H1 (cell line): Measurements from ENCODE around the gene RBCK1. TPM values are rescaled to one million over a fixed set of nuclear protein-coding genes. Genes with fewer than 3 reads are reported as not detected.

ENCODE experiments used
- CTCF ChIA-PET: fragments of 300-600 bp; sonication (Branson Sonifier 250); formaldehyde crosslinking; loops from one replicate; lab custom pipeline; 2021; ENCODE audit not compliant: partially characterized antibody; lab: Charles Lee
- POLR2A ChIA-PET: fragments of 300-600 bp; sonication (Branson Sonifier 250); formaldehyde crosslinking; loops from one replicate; lab custom pipeline; 2021; ENCODE audit warnings: inconsistent platforms; ENCODE audit not compliant: partially characterized antibody; lab: Charles Lee
- DNase-seq, 2 experiments: peaks; one replicate each; pipeline versions ENCODE4 v3.0.0 to v3.0.0-alpha.2; 2010 to 2022; ENCODE audit warnings: low spot score in 2 of 2, low read depth in 1 of 2, mixed read lengths in 1 of 2
- FAIRE-seq: peaks from 2 replicates; lab custom pipeline; 2011; peaks lifted over from hg19 to GRCh38; lab: Jason Lieb, UNC
- H2AFZ ChIP-seq: 2 replicates; pipeline ENCODE4 v1.8.1; 2012; ENCODE audit warnings: low read length, inconsistent platforms
- H2AK5ac ChIP-seq: 2 replicates; pipeline ENCODE4 v1.6.1; 2013; ENCODE audit warnings: low read depth, low read length
- H2BK120ac ChIP-seq: replicated peaks from 2 replicates; pipeline ENCODE3; 2013; ENCODE audit warnings: low read depth, low read length, inconsistent platforms
- H2BK12ac ChIP-seq: 2 replicates; pipeline ENCODE4 v1.6.1; 2013; ENCODE audit warnings: low read depth, low read length
- H2BK15ac ChIP-seq: 2 replicates; pipeline ENCODE4 v1.6.1; 2013; ENCODE audit warnings: low read length
- H2BK20ac ChIP-seq: 2 replicates; pipeline ENCODE4 v1.6.1; 2013; ENCODE audit warnings: low read length
- H2BK5ac ChIP-seq: 2 replicates; pipeline ENCODE4 v1.6.1; 2013; ENCODE audit warnings: low read depth, low read length
- H3K14ac ChIP-seq: 2 replicates; pipeline ENCODE4 v1.6.1; 2013; ENCODE audit warnings: inconsistent platforms; ENCODE audit not compliant: insufficient read length
- H3K18ac ChIP-seq: 2 replicates; pipeline ENCODE4 v1.6.1; 2013; ENCODE audit warnings: low read length; ENCODE audit errors: extremely low read depth
- H3K23ac ChIP-seq: 2 replicates; pipeline ENCODE4 v1.6.1; 2013; ENCODE audit warnings: inconsistent platforms; ENCODE audit not compliant: insufficient read length
- H3K23me2 ChIP-seq: 2 replicates; pipeline ENCODE4 v1.6.1; 2013; ENCODE audit warnings: low read depth, low read length
- H3K27ac ChIP-seq: 2 replicates; pipeline ENCODE4 v1.6.1; 2011; ENCODE audit warnings: low read depth, low read length, inconsistent platforms
- H3K27me3 ChIP-seq, 4 experiments: replicated peaks in 1 of 4; 1 replicate in 1 of 4; 2 replicates in 3 of 4; pipeline versions ENCODE4 v1.6.1 to v1.8.1; 2011 to 2013; ENCODE audit warnings: low read length in 3 of 4, mild to moderate bottlenecking in 3 of 4, inconsistent platforms in 2 of 4, mixed read lengths in 2 of 4, moderate library complexity in 1 of 4; ENCODE audit not compliant: control insufficient read depth in 3 of 4, insufficient read depth in 3 of 4; ENCODE audit errors: extremely low read depth in 1 of 4
- H3K36me3 ChIP-seq, 4 experiments: 2 replicates each; pipeline versions ENCODE4 v1.6.1 to v1.8.1; 2011 to 2013; ENCODE audit warnings: mild to moderate bottlenecking in 4 of 4, low read length in 3 of 4, moderate library complexity in 2 of 4, control low read depth in 1 of 4, inconsistent platforms in 1 of 4; ENCODE audit not compliant: insufficient read depth in 4 of 4, control insufficient read depth in 2 of 4
- H3K4ac ChIP-seq: replicated peaks from 2 replicates; pipeline ENCODE3; 2013; ENCODE audit warnings: low read length, low read depth, mixed read lengths, inconsistent platforms; ENCODE audit not compliant: insufficient read length
- H3K4me1 ChIP-seq, 4 experiments: replicated peaks in 1 of 4; 1 replicate in 1 of 4; 2 replicates in 3 of 4; pipeline versions ENCODE4 v1.6.1 to v1.8.1; 2011 to 2013; ENCODE audit warnings: low read length in 3 of 4, inconsistent platforms in 2 of 4, mixed read lengths in 1 of 4; ENCODE audit not compliant: insufficient read depth in 4 of 4, control insufficient read depth in 3 of 4
- H3K4me2 ChIP-seq, 2 experiments: 2 replicates each; pipeline versions ENCODE4 v1.6.1 to v1.8.1; 2011 to 2013; ENCODE audit warnings: low read depth in 2 of 2, low read length in 2 of 2, control low read depth in 1 of 2, inconsistent platforms in 1 of 2, mild to moderate bottlenecking in 1 of 2; ENCODE audit not compliant: insufficient read depth in 1 of 2
- H3K4me3 ChIP-seq, 4 experiments: fragments of 200-600, 300-600 bp in 1 of 4; sonication (generic), shearing (Covaris generic), sonication (Bioruptor Twin) in 1 of 4; 2 replicates each; pipeline versions ENCODE4 v1.5.1 to v1.8.1; 2011 to 2016; ENCODE audit warnings: low read length in 4 of 4, low read depth in 3 of 4, control low read depth in 2 of 4, inconsistent platforms in 2 of 4, mild to moderate bottlenecking in 2 of 4, mixed read lengths in 1 of 4, moderate library complexity in 1 of 4; ENCODE audit not compliant: insufficient read depth in 2 of 4; ENCODE audit errors: extremely low read depth in 1 of 4
- H3K56ac ChIP-seq: replicated peaks from 2 replicates; pipeline ENCODE3; 2013; ENCODE audit warnings: low read depth, mild to moderate bottlenecking, mixed read lengths, low read length, inconsistent platforms; ENCODE audit not compliant: insufficient read length
- H3K79me1 ChIP-seq: 2 replicates; pipeline ENCODE4 v1.6.1; 2013; ENCODE audit warnings: low read depth, low read length, control low read depth
- H3K79me2 ChIP-seq, 2 experiments: 2 replicates each; pipeline versions ENCODE4 v1.6.1 to v1.8.1; 2012 to 2013; ENCODE audit warnings: low read length in 2 of 2, mild to moderate bottlenecking in 2 of 2, inconsistent platforms in 1 of 2; ENCODE audit not compliant: insufficient read depth in 2 of 2, control insufficient read depth in 1 of 2
- H3K9ac ChIP-seq, 4 experiments: replicated peaks in 1 of 4; 1 replicate in 1 of 4; 2 replicates in 3 of 4; pipeline versions ENCODE4 v1.6.1 to v1.8.1; 2011 to 2013; ENCODE audit warnings: low read depth in 3 of 4, low read length in 3 of 4, control low read depth in 2 of 4, mild to moderate bottlenecking in 2 of 4, moderate library complexity in 2 of 4, inconsistent platforms in 1 of 4; ENCODE audit errors: extremely low read depth in 1 of 4
- H3K9me3 ChIP-seq, 2 experiments: 2 replicates each; pipeline versions ENCODE4 v1.6.1 to v1.8.1; 2012 to 2013; ENCODE audit warnings: mild to moderate bottlenecking in 2 of 2, moderate library complexity in 2 of 2, control low read depth in 1 of 2, inconsistent platforms in 1 of 2, low read depth in 1 of 2, low read length in 1 of 2, mixed read lengths in 1 of 2; ENCODE audit not compliant: insufficient read depth in 2 of 2
- H4K20me1 ChIP-seq, 2 experiments: replicated peaks in 1 of 2; 2 replicates each; pipeline versions ENCODE3 to v1.8.1; 2011 to 2013; ENCODE audit warnings: inconsistent platforms in 2 of 2, low read length in 2 of 2, mild to moderate bottlenecking in 1 of 2; ENCODE audit not compliant: insufficient read depth in 2 of 2, control insufficient read depth in 1 of 2
- H4K5ac ChIP-seq: 2 replicates; pipeline ENCODE4 v1.6.1; 2013; ENCODE audit warnings: low read length, low read depth, mixed read lengths, inconsistent platforms; ENCODE audit not compliant: insufficient read length
- H4K8ac ChIP-seq: 2 replicates; pipeline ENCODE4 v1.8.0; 2013; ENCODE audit warnings: mild to moderate bottlenecking, moderate library complexity, low read length, inconsistent platforms; ENCODE audit not compliant: insufficient read depth; ENCODE audit errors: extremely low read depth
- H4K91ac ChIP-seq: replicated peaks from 2 replicates; pipeline ENCODE3; 2013; ENCODE audit warnings: low read length, mixed read lengths, inconsistent platforms; ENCODE audit not compliant: insufficient read length
- BCL11A ChIP-seq, 2 experiments: IDR thresholded peaks; one replicate each; pipeline ENCODE4 v1.6.1; 2011; ENCODE audit warnings: low read depth in 2 of 2, low read length in 2 of 2, mild to moderate bottlenecking in 2 of 2
- CBX8 ChIP-seq: fragments of 300-800, 300-1000 bp; sonication (generic); IDR thresholded peaks from 2 replicates; pipeline ENCODE4 v1.7.1; 2016; ENCODE audit warnings: low read depth, low read length, borderline replicate concordance
- CHD1 ChIP-seq: IDR thresholded peaks from 2 replicates; pipeline ENCODE4 v1.6.1; 2012; ENCODE audit warnings: low read depth, low read length, improper control_type of control experiment
- CHD2 ChIP-seq: IDR thresholded peaks from 2 replicates; pipeline ENCODE4 v1.6.1; 2012; ENCODE audit warnings: low read length, improper control_type of control experiment
- EP300 ChIP-seq, 2 experiments: IDR thresholded peaks; 1 replicate in 1 of 2; 2 replicates in 1 of 2; pipeline ENCODE4 v1.6.1; 2011 to 2012; ENCODE audit warnings: low read depth in 2 of 2, low read length in 2 of 2, mild to moderate bottlenecking in 2 of 2, borderline replicate concordance in 1 of 2, inconsistent platforms in 1 of 2, moderate library complexity in 1 of 2
- FOSL1 ChIP-seq: IDR thresholded peaks from 2 replicates; pipeline ENCODE4 v1.6.1; 2011; ENCODE audit warnings: mild to moderate bottlenecking, low read depth, low read length, moderate library complexity; ENCODE audit not compliant: insufficient read depth
- GABPA ChIP-seq: IDR thresholded peaks from 2 replicates; pipeline ENCODE4 v1.6.1; 2011; ENCODE audit warnings: mild to moderate bottlenecking, low read length, moderate library complexity, borderline replicate concordance; ENCODE audit not compliant: insufficient read depth
- MAFK ChIP-seq: IDR thresholded peaks from 2 replicates; pipeline ENCODE4 v1.6.1; 2012; ENCODE audit warnings: low read depth, mild to moderate bottlenecking, improper control_type of control experiment, low read length
- NANOG ChIP-seq: IDR thresholded peaks from 2 replicates; pipeline ENCODE4 v1.6.1; 2011; ENCODE audit warnings: low read length, low read depth, mild to moderate bottlenecking, inconsistent platforms; ENCODE audit not compliant: insufficient read depth, poor library complexity, severe bottlenecking
- POLR2A ChIP-seq, 2 experiments: IDR thresholded peaks; 1 replicate in 1 of 2; 2 replicates in 1 of 2; pipeline ENCODE4 v1.6.1; 2011; ENCODE audit warnings: low read depth in 2 of 2, low read length in 2 of 2, mild to moderate bottlenecking in 2 of 2; ENCODE audit errors: control extremely low read depth in 1 of 2
- RXRA ChIP-seq: IDR thresholded peaks from 2 replicates; pipeline ENCODE4 v1.6.1; 2011; ENCODE audit warnings: low read depth, mild to moderate bottlenecking, low read length, moderate library complexity; ENCODE audit not compliant: insufficient read depth
- SIRT6 ChIP-seq: IDR thresholded peaks from one replicate; pipeline ENCODE4 v1.7.1; 2012; ENCODE audit warnings: low read length, inconsistent platforms
- SIX5 ChIP-seq: IDR thresholded peaks from 2 replicates; pipeline ENCODE4 v1.6.1; 2011; ENCODE audit warnings: mild to moderate bottlenecking, low read depth, low read length
- TAF7 ChIP-seq: optimal IDR thresholded peaks from 2 replicates; pipeline ENCODE3; 2011; ENCODE audit warnings: low read depth, mild to moderate bottlenecking, inconsistent platforms, low read length, moderate library complexity, borderline replicate concordance
- TCF12 ChIP-seq: IDR thresholded peaks from 2 replicates; pipeline ENCODE4 v1.6.1; 2011; ENCODE audit warnings: low read depth, mild to moderate bottlenecking, low read length
- WGBS, 2 experiments: shearing (Covaris generic) in 1 of 2; methylation state at CpG; one replicate each; pipeline versions ENCODE4 v1.1.6 to v1.1.7; 2013 to 2015; ENCODE audit warnings: low lambda C conversion rate in 2 of 2, mixed read lengths in 2 of 2, inconsistent platforms in 1 of 2, low coverage in 1 of 2, missing lambda C conversion rate in 1 of 2; ENCODE audit not compliant: insufficient replicate concordance in 2 of 2, insufficient coverage in 1 of 2, insufficient read length in 1 of 2; ENCODE audit errors: extremely low coverage in 1 of 2, missing lambda C conversion rate in 1 of 2; 5-methylcytosine and 5-hydroxymethylcytosine counted together
- polyA plus RNA-seq, 7 experiments: library from polyadenylated mRNA; depleted of rRNA in 3 of 7; stranded (reverse) in 5 of 7; unstranded in 2 of 7; fragments of >200 nt in 5 of 7; fragments of 200-250 nt in 2 of 7; gene quantifications; 1 replicate in 5 of 7; 2 replicates in 1 of 7; 4 replicates in 1 of 7; pipeline versions ENCODE4 v1.2.1 to v1.2.3, GENCODE V29; 2011 to 2013; ENCODE audit warnings: missing spikeins in 2 of 7, mixed read lengths in 2 of 7
- total RNA-seq: library from RNA; stranded (reverse); fragmentation: NEBNext Ultra II Directional; extraction: Animal tissue kit (Norgen Biotek cat#: 25700); gene quantifications from 2 replicates; pipeline ENCODE4 v1.2.1, GENCODE V29; 2021

Gene RBCK1
- total and polyA plus RNA-seq, 2 of the 8 experiments (the other 6 are each of a cell fraction or from before 2014, with no cell fraction given), result 43.1 to 54.7 TPM

DNA sequence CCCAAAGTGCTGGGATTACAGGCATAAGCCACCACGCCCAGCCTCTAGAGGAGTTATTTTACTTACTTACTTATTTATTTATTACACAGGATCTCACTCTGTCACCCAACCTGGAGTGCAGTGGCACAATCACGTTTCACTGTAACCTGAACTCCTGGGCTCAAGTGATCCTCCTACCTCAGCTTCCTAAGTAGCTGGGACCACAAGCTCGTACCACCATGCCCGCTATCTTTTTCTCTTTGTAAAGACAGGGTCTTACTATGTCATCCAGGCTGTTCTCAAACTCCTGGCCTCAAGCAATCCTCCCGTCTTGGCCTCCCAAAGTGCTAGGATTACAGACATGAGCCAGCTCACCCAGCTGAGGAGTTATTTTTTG is 29.1 kb upstream of the RBCK1 start:
- DNase-seq, result no peak
- Histone ChIP-seq H3K4me3 (no peak overlapping the region), H3K9me3 (no peaks in the 10 kb centered on the region), H2BK12ac (no peak overlapping the region), H2AK5ac (no peak overlapping the region), H2BK15ac (no peak overlapping the region), H3K23ac (no peak overlapping the region), H2BK120ac (no peak overlapping the region), H3K27me3 (peaks cover 0 to 15% (median 8%) of the 10 kb centered on the region in 4 experiments; a peak in 5 of 7 replicates), H3K27ac (no peak overlapping the region), H4K91ac (no peak overlapping the region), H2AFZ (no peak overlapping the region), H4K20me1 (peaks cover 3 to 6% of the 10 kb centered on the region in 2 experiments), H4K5ac (no peak overlapping the region), H3K36me3 (no peaks in the 10 kb centered on the region), H3K18ac (no peak overlapping the region), H3K4ac (no peak overlapping the region), H3K4me1 (peaks cover 0 to 7% (median 1%) of the 10 kb centered on the region in 4 experiments; a peak in 3 of 7 replicates), H3K4me2 (no peak overlapping the region; a peak in 1 of 4 replicates), H3K79me2 (peaks cover 0 to 3% of the 10 kb centered on the region in 2 experiments; a peak in 1 of 4 replicates), H3K14ac (no peak overlapping the region), H3K56ac (no peak overlapping the region), H3K23me2 (peaks cover 7% of the 10 kb centered on the region; the same call in 1 of the 2 replicates), H3K9ac (no peak overlapping the region), H2BK5ac (no peak overlapping the region), H3K79me1 (no peaks in the 10 kb centered on the region; the same call in 1 of the 2 replicates), H2BK20ac (no peak overlapping the region), H4K8ac (no peak overlapping the region)
- ChIA-PET POLR2A (interaction anchor here (0.8 to 15.2 kb wide), 7 partner anchors 12 to 164 kb away, joined by 3 to 263 read pairs (median 5); partner anchors contain the start of genes CSNK2A1 and NRSN2), CTCF (interaction anchor here (0.7 to 2.0 kb wide), 8 partner anchors 8 to 89 kb away, joined by 3 to 6 read pairs (median 3); no protein-coding TSS in a partner anchor)
- 84% methylated on average over 5 of the region's 5 CpGs; no CpG with 5 or more reads in 1 of the 2 experiments for WGBS, 2 experiments
- no peak for FAIRE-seq
- TF ChIP-seq SIRT6 (no peak), MAFK (no peak), CHD1 (no peak), TCF12 (no peak), RXRA (no peak), CBX8 (no peak), FOSL1 (no peak), SIX5 (no peak), NANOG (no peak), CHD2 (no peak), EP300 (IDR thresholded peaks at IDR 0.05; ENCODE audit: borderline replicate concordance in 1 of 2, low read depth in 2 of 2, low read length in 2 of 2) (no peak), GABPA (no peak), TAF7 (no peak), BCL11A (IDR thresholded peaks at IDR 0.05; ENCODE audit: low read depth in 2 of 2, low read length in 2 of 2) (no peak), POLR2A (IDR thresholded peaks at IDR 0.05; ENCODE audit: control extremely low read depth in 1 of 2, low read depth in 2 of 2, low read length in 2 of 2) (no peak)
